B cell (primary cell): ENCODE data around the gene EGR2. TPM values are rescaled to one million over a fixed set of nuclear protein-coding genes. Genes with fewer than 3 reads are reported as not detected.

ENCODE experiments used
- ATAC-seq: fragments of 200-7000 bp; cut with Tn5 transposase; one replicate; pipeline ENCODE4 v1.10.0; 2021; ENCODE audit warnings: low read depth, mild to moderate bottlenecking, moderate number of reproducible peaks, moderate library complexity
- CTCF ChIA-PET: fragments of 350-600 bp; sonication (Branson Sonifier 250); formaldehyde crosslinking; loops from one replicate; lab custom pipeline; 2021; ENCODE audit warnings: antibody characterized with exemption, inconsistent platforms; lab: Charles Lee
- POLR2A ChIA-PET: fragments of 350-600 bp; sonication (Branson Sonifier 250); formaldehyde crosslinking; loops from one replicate; lab custom pipeline; 2021; ENCODE audit warnings: antibody characterized with exemption; lab: Charles Lee
- DNase-seq: peaks from one replicate; pipeline ENCODE4 v3.0.0; 2013
- H2AFZ ChIP-seq: 2 replicates; pipeline ENCODE4 v1.6.1; 2012; ENCODE audit warnings: mild to moderate bottlenecking, low read depth, low read length; ENCODE audit not compliant: insufficient read depth, poor library complexity, severe bottlenecking
- H3K27ac ChIP-seq, 2 donors: 1 replicate in 1 of 2; 2 replicates in 1 of 2; pipeline ENCODE4 v1.5.1; 2012 to 2013; ENCODE audit warnings: low read length in 2 of 2, mild to moderate bottlenecking in 2 of 2, moderate library complexity in 1 of 2
- H3K27me3 ChIP-seq, 4 experiments: fragments of 200-600 bp in 1 of 4; sonication (generic) in 1 of 4; replicated peaks in 1 of 4; 1 replicate in 2 of 4; 2 replicates in 2 of 4; pipeline versions ENCODE4 v1.6.1 to v1.7.0; 2013 to 2016; ENCODE audit warnings: low read length in 3 of 4, mild to moderate bottlenecking in 2 of 4, mixed read lengths in 1 of 4, moderate library complexity in 1 of 4; ENCODE audit not compliant: insufficient read depth in 4 of 4, control insufficient read depth in 3 of 4; ENCODE audit errors: control extremely low read depth in 1 of 4
- H3K36me3 ChIP-seq, 2 experiments: replicated peaks in 1 of 2; 1 replicate in 1 of 2; 2 replicates in 1 of 2; pipeline versions ENCODE4 v1.6.1 to v1.7.1; 2013; ENCODE audit warnings: low read length in 1 of 2; ENCODE audit not compliant: insufficient read depth in 2 of 2, control insufficient read depth in 1 of 2; ENCODE audit errors: control extremely low read depth in 1 of 2, extremely low read depth in 1 of 2
- H3K4me1 ChIP-seq, 2 donors: fragments of 200-600 bp in 1 of 2; sonication (generic) in 1 of 2; 1 replicate in 1 of 2; 2 replicates in 1 of 2; pipeline versions ENCODE4 v1.5.1 to v1.6.1; 2013 to 2017; ENCODE audit warnings: low read length in 2 of 2; ENCODE audit not compliant: control insufficient read depth in 2 of 2, insufficient read depth in 2 of 2
- H3K4me2 ChIP-seq: replicated peaks from 2 replicates; pipeline ENCODE3; 2012; ENCODE audit warnings: mild to moderate bottlenecking, low read depth, low read length; ENCODE audit not compliant: poor library complexity, severe bottlenecking
- H3K4me3 ChIP-seq, 5 experiments: fragments of 200-600 bp in 1 of 5; sonication (generic) in 1 of 5; 1 replicate in 3 of 5; 2 replicates in 2 of 5; pipeline versions ENCODE4 v1.5.1 to v1.7.0; 2011 to 2016; ENCODE audit warnings: low read length in 4 of 5, mild to moderate bottlenecking in 4 of 5, low read depth in 2 of 5, control low read depth in 1 of 5, moderate library complexity in 1 of 5; ENCODE audit not compliant: insufficient read depth in 1 of 5; ENCODE audit errors: control extremely low read depth in 1 of 5, extremely low read depth in 1 of 5
- H3K79me2 ChIP-seq: fragments of 200-600 bp; sonication (generic); one replicate; pipeline ENCODE4 v1.6.0; 2016; ENCODE audit warnings: low read length; ENCODE audit not compliant: control insufficient read depth, insufficient read depth
- H3K9ac ChIP-seq: fragments of 200-600 bp; sonication (generic); 2 replicates; pipeline ENCODE4 v1.6.1; 2017; ENCODE audit warnings: mild to moderate bottlenecking, low read length, moderate library complexity
- H3K9me3 ChIP-seq, 3 donors: one replicate each; pipeline versions ENCODE4 v1.6.1 to v1.7.1; 2013; ENCODE audit warnings: low read length in 2 of 3; ENCODE audit not compliant: control insufficient read depth in 2 of 3, insufficient read depth in 1 of 3; ENCODE audit errors: control extremely low read depth in 1 of 3
- H4K20me1 ChIP-seq: 2 replicates; pipeline ENCODE4 v1.6.0; 2012; ENCODE audit warnings: mild to moderate bottlenecking, low read length; ENCODE audit not compliant: insufficient read depth, control insufficient read depth, poor library complexity, severe bottlenecking
- H3K27ac Mint-ChIP-seq: one replicate; pipeline ENCODE4 v1.8.0; 2021; ENCODE audit warnings: mixed read lengths
- H3K27me3 Mint-ChIP-seq: one replicate; pipeline ENCODE4 v1.8.0; 2021; ENCODE audit warnings: mixed read lengths
- H3K4me1 Mint-ChIP-seq: one replicate; pipeline ENCODE4 v1.8.0; 2021; ENCODE audit warnings: mixed read lengths
- H3K4me3 Mint-ChIP-seq: one replicate; pipeline ENCODE4 v1.8.0; 2021; ENCODE audit warnings: mixed read lengths
- H3K9me3 Mint-ChIP-seq: one replicate; pipeline ENCODE4 v1.8.0; 2022; ENCODE audit warnings: mixed read lengths; ENCODE audit not compliant: insufficient read depth
- CTCF ChIP-seq: fragments of 200-600 bp; IDR thresholded peaks from one replicate; pipeline ENCODE4 v1.8.0; 2022; ENCODE audit warnings: antibody characterized with exemption, mild to moderate bottlenecking
- EZH2 ChIP-seq: IDR thresholded peaks from 2 replicates; pipeline ENCODE4 v1.6.1; 2012; ENCODE audit warnings: borderline replicate concordance, low read depth, mild to moderate bottlenecking, moderate library complexity, low read length; ENCODE audit not compliant: insufficient read depth, poor library complexity, severe bottlenecking
- WGBS: methylation state at CpG from one replicate; pipeline ENCODE4 v1.1.5; 2013; ENCODE audit warnings: missing lambda C conversion rate; ENCODE audit not compliant: insufficient coverage; 5-methylcytosine and 5-hydroxymethylcytosine counted together
- intact Hi-C: fragments of 100-400 bp; cut with micrococcal nuclease; formaldehyde crosslinking; loops from one replicate; pipeline ENCODE4 v1.10.0; 2022
- polyA plus RNA-seq: library from polyadenylated mRNA; depleted of rRNA; stranded (reverse); fragments of >200 nt; gene quantifications from 2 replicates; pipeline ENCODE4 v1.2.3, GENCODE V29; 2012
- total RNA-seq, 2 donors: library from RNA; stranded (reverse); fragments of 120-200 nt in 1 of 2; gene quantifications; 1 replicate in 1 of 2; 2 replicates in 1 of 2; pipeline versions ENCODE4 v1.2.3 to v1.2.4, GENCODE V29; 2013 to 2022

The EGR2 gene
- total and polyA plus RNA-seq, 2 donors (not counting 1 experiment from before 2014, with no cell fraction given) = 6.3 to 10.9 TPM

GRCh38 chr10:62839590-62839989 lies 23.4 kb upstream of the EGR2 start:
- Mint-ChIP-seq H3K27me3 (no peaks in the 10 kb centered on the region), H3K27ac (no peak overlapping the region), H3K4me1 (no peaks in the 10 kb centered on the region), H3K9me3 (no peaks in the 10 kb centered on the region), H3K4me3 (no peak overlapping the region)
- intact Hi-C loops = no loop called here
- TF ChIP-seq EZH2 (no peak), CTCF (no peak)
- Histone ChIP-seq H4K20me1 (no peaks in the 10 kb centered on the region), H2AFZ (no peak overlapping the region), H3K36me3 (no peaks in the 10 kb centered on the region), H3K4me3 (no peak overlapping the region), H3K79me2 (no peaks in the 10 kb centered on the region), H3K4me1 (no peaks in the 10 kb centered on the region), H3K27ac (no peak overlapping the region), H3K9me3 (no peaks in the 10 kb centered on the region), H3K9ac (no peak overlapping the region), H3K27me3 (no peaks in the 10 kb centered on the region), H3K4me2 (no peak overlapping the region)
- no peak for DNase-seq
- POLR2A ChIA-PET = no interaction called here
- ATAC-seq = no peak
- CTCF ChIA-PET = no interaction called here
- WGBS = no CpG with 5 or more reads among the region's 2 CpGs

GRCh38 chr10:62831346-62831745 lies 15.2 kb upstream of the EGR2 start:
- Histone ChIP-seq H2AFZ (no peak overlapping the region), H3K4me3 (no peak overlapping the region), H3K4me2 (no peak overlapping the region), H3K27ac (no peak overlapping the region), H3K4me1 (no peaks in the 10 kb centered on the region), H4K20me1 (no peaks in the 10 kb centered on the region), H3K27me3 (no peaks in the 10 kb centered on the region), H3K79me2 (no peaks in the 10 kb centered on the region), H3K9ac (no peak overlapping the region), H3K36me3 (no peaks in the 10 kb centered on the region), H3K9me3 (no peaks in the 10 kb centered on the region)
- H3K9me3 Mint-ChIP-seq = no peaks in the 10 kb centered on the region
- TF ChIP-seq CTCF (no peak), EZH2 (no peak)
- ChIA-PET POLR2A (no interaction called here), CTCF (interaction anchor here (0.6 to 1.1 kb wide), 3 partner anchors 22 to 806 kb away, joined by 3 read pairs; no protein-coding TSS in a partner anchor)
- WGBS = 53% methylated on average over 1 of the region's 2 CpGs
- intact Hi-C loops = no loop called here
- H3K27me3 Mint-ChIP-seq = peaks cover 4% of the 10 kb centered on the region
- DNase-seq = no peak
- peaks cover 4% of the 10 kb centered on the region for H3K4me1 Mint-ChIP-seq
- no peak overlapping the region for H3K27ac Mint-ChIP-seq
- ATAC-seq = no peak
- H3K4me3 Mint-ChIP-seq = no peak overlapping the region
